Neural progenitor cell (in vitro differentiated cells): ENCODE measurements around the gene MYL3. TPM values are rescaled to one million over a fixed set of nuclear protein-coding genes. Genes with fewer than 3 reads are reported as not detected.

Source experiments
- DNase-seq: peaks from one replicate; pipeline ENCODE4 v3.0.0-alpha.2; 2016; ENCODE audit warnings: low spot score
- H2AFZ ChIP-seq: fragments of 200-600 bp; sonication (generic); replicated peaks from 2 replicates; pipeline ENCODE4 v1.6.1; 2016; ENCODE audit warnings: antibody characterized with exemption
- H3F3A ChIP-seq: fragments of 200-600 bp; sonication (generic); 2 replicates; pipeline ENCODE4 v1.6.1; 2016; ENCODE audit warnings: antibody characterized with exemption, low read depth
- H3K27ac ChIP-seq: fragments of 200-600 bp; sonication (generic); 2 replicates; pipeline ENCODE4 v1.5.1; 2016; ENCODE audit warnings: mild to moderate bottlenecking
- H3K27me3 ChIP-seq: fragments of 200-600 bp; sonication (generic); 2 replicates; pipeline ENCODE4 v1.6.1; 2016; ENCODE audit warnings: mild to moderate bottlenecking, moderate library complexity
- H3K36me3 ChIP-seq: fragments of 200-600 bp; sonication (generic); 2 replicates; pipeline ENCODE4 v1.5.1; 2016
- H3K4me1 ChIP-seq: fragments of 200-600 bp; sonication (generic); 2 replicates; pipeline ENCODE4 v1.6.1; 2016; ENCODE audit warnings: mixed run types
- H3K4me2 ChIP-seq: fragments of 200-600 bp; sonication (generic); 2 replicates; pipeline ENCODE4 v1.6.1; 2016
- H3K4me3 ChIP-seq: fragments of 200-600 bp; sonication (generic); 2 replicates; pipeline ENCODE4 v1.5.1; 2016
- H3K79me2 ChIP-seq: fragments of 200-600 bp; sonication (generic); 2 replicates; pipeline ENCODE4 v1.6.1; 2016; ENCODE audit warnings: low read depth
- H3K9ac ChIP-seq: fragments of 200-600 bp; sonication (generic); 2 replicates; pipeline ENCODE4 v1.6.1; 2016
- H3K9me3 ChIP-seq: fragments of 200-600 bp; sonication (generic); 2 replicates; pipeline ENCODE4 v1.5.1; 2016; ENCODE audit warnings: low read depth
- H4K20me1 ChIP-seq: fragments of 200-600 bp; sonication (generic); 2 replicates; pipeline ENCODE4 v1.6.1; 2016; ENCODE audit warnings: low read depth
- H3K27ac Mint-ChIP-seq: 3 replicates; pipeline ENCODE4 v1.8.0; 2021; ENCODE audit warnings: mixed read lengths
- H3K27me3 Mint-ChIP-seq: 2 replicates; pipeline ENCODE4 v1.8.0; 2022; ENCODE audit warnings: low read depth, mild to moderate bottlenecking, inconsistent platforms, moderate library complexity, mixed read lengths; ENCODE audit not compliant: insufficient read depth
- H3K36me3 Mint-ChIP-seq: 3 replicates; pipeline ENCODE4 v1.8.0; 2021; ENCODE audit warnings: mixed read lengths
- H3K4me1 Mint-ChIP-seq: 3 replicates; pipeline ENCODE4 v1.8.0; 2021; ENCODE audit warnings: mixed read lengths
- H3K4me3 Mint-ChIP-seq: 3 replicates; pipeline ENCODE4 v1.8.0; 2021; ENCODE audit warnings: mild to moderate bottlenecking, moderate library complexity, mixed read lengths
- H3K9me3 Mint-ChIP-seq: 3 replicates; pipeline ENCODE4 v1.8.0; 2020; ENCODE audit warnings: mixed read lengths
- EZH2 ChIP-seq: fragments of 200-600 bp; sonication (generic); IDR thresholded peaks from 2 replicates; pipeline ENCODE4 v1.6.1; 2017; ENCODE audit warnings: antibody characterized with exemption, mild to moderate bottlenecking, moderate library complexity
- EZH2phosphoT487 ChIP-seq: fragments of 200-600 bp; sonication (generic); IDR thresholded peaks from 2 replicates; pipeline ENCODE4 v1.6.1; 2017; ENCODE audit warnings: antibody characterized with exemption
- total RNA-seq: library from RNA; depleted of rRNA; stranded (reverse); fragments of >200 nt; gene quantifications from 2 replicates; pipeline ENCODE4 v1.2.3, GENCODE V29; 2015; ENCODE audit warnings: low replicate concordance
- TF ChIP-seq, protein P1 (sequence below): fragments of 200-600 bp; sonication (generic); IDR thresholded peaks from 2 replicates; pipeline ENCODE4 v1.5.1; 2017; ENCODE audit warnings: antibody characterized with exemption, mild to moderate bottlenecking

MYL3 gene
- total RNA-seq, 1 donor from 2014 or later: not detected

DNA sequence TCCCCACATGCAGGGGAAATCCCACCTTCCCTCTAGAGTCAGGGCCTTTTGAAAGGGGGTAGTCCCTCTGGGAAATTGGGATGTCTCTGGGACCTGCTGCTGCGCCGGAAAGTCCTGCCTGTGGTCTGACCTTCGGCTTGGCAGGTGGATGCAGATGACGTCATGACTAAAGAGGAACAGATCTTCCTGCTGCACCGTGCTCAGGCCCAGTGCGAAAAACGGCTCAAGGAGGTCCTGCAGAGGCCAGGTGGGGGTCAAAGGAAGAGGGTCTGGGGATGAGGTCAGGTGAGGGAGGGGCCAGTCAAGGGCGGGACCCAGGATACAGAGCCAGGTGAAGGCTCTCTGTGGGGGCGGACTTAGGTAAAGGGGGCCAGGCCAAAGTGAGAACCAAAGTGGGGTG, 30.5 kb upstream of the MYL3 start:
- no peaks in the 10 kb centered on the region for H3K36me3 Mint-ChIP-seq
- Histone ChIP-seq H3K79me2 (no peaks in the 10 kb centered on the region), H3F3A (no peaks in the 10 kb centered on the region), H3K9ac (no peak overlapping the region), H3K9me3 (no peaks in the 10 kb centered on the region), H3K4me3 (no peak overlapping the region), H4K20me1 (no peaks in the 10 kb centered on the region), H3K27ac (no peak overlapping the region), H2AFZ (no peak overlapping the region), H3K36me3 (no peaks in the 10 kb centered on the region), H3K4me2 (no peak overlapping the region), H3K27me3 (peaks cover 80% of the 10 kb centered on the region), H3K4me1 (peaks cover 4% of the 10 kb centered on the region)
- TF ChIP-seq EZH2: no peak
- TF ChIP-seq EZH2phosphoT487: no peak
- TF ChIP-seq, protein P1, sequence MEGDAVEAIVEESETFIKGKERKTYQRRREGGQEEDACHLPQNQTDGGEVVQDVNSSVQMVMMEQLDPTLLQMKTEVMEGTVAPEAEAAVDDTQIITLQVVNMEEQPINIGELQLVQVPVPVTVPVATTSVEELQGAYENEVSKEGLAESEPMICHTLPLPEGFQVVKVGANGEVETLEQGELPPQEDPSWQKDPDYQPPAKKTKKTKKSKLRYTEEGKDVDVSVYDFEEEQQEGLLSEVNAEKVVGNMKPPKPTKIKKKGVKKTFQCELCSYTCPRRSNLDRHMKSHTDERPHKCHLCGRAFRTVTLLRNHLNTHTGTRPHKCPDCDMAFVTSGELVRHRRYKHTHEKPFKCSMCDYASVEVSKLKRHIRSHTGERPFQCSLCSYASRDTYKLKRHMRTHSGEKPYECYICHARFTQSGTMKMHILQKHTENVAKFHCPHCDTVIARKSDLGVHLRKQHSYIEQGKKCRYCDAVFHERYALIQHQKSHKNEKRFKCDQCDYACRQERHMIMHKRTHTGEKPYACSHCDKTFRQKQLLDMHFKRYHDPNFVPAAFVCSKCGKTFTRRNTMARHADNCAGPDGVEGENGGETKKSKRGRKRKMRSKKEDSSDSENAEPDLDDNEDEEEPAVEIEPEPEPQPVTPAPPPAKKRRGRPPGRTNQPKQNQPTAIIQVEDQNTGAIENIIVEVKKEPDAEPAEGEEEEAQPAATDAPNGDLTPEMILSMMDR: no peak
- H3K4me3 Mint-ChIP-seq: peak overlapping the region; percentile 16
- no peaks in the 10 kb centered on the region for H3K9me3 Mint-ChIP-seq
- DNase-seq: no peak
- peak overlapping the region; percentile 47 for H3K27ac Mint-ChIP-seq
- H3K4me1 Mint-ChIP-seq: peaks cover 20% of the 10 kb centered on the region
- H3K27me3 Mint-ChIP-seq: peaks cover 12% of the 10 kb centered on the region

- H3K36me3 ChIP-seq: no peaks in the 10 kb centered on the region
- peak; percentile 21 for DNase-seq
- H3K27me3 Mint-ChIP-seq: peaks cover 12% of the 10 kb centered on the region
- no peak overlapping the region for H3K27ac Mint-ChIP-seq
- H3K9me3 Mint-ChIP-seq: no peaks in the 10 kb centered on the region
- H3K79me2 ChIP-seq: no peaks in the 10 kb centered on the region
- no peak overlapping the region for H3K9ac ChIP-seq
- H3K4me3 ChIP-seq: no peak overlapping the region
- H3K27me3 ChIP-seq: peaks cover 80% of the 10 kb centered on the region
- no peaks in the 10 kb centered on the region for H3K36me3 Mint-ChIP-seq
- H2AFZ ChIP-seq: no peak overlapping the region
- no peaks in the 10 kb centered on the region for H3K4me1 ChIP-seq
- H3K4me1 Mint-ChIP-seq: peaks cover 22% of the 10 kb centered on the region
- H3K9me3 ChIP-seq: no peaks in the 10 kb centered on the region
- no peaks in the 10 kb centered on the region for H4K20me1 ChIP-seq
- H3K4me3 Mint-ChIP-seq: peak overlapping the region; percentile 84
- no peaks in the 10 kb centered on the region for H3F3A ChIP-seq
- no peak for TF ChIP-seq EZH2phosphoT487
- TF ChIP-seq EZH2: no peak
- TF ChIP-seq, protein P1: no peak
- H3K27ac ChIP-seq: no peak overlapping the region
- H3K4me2 ChIP-seq: peak overlapping the region; percentile 74
Observed at GRCh38 chr3:46893146-46893748, 30.0 kb upstream of the MYL3 start.

DNA sequence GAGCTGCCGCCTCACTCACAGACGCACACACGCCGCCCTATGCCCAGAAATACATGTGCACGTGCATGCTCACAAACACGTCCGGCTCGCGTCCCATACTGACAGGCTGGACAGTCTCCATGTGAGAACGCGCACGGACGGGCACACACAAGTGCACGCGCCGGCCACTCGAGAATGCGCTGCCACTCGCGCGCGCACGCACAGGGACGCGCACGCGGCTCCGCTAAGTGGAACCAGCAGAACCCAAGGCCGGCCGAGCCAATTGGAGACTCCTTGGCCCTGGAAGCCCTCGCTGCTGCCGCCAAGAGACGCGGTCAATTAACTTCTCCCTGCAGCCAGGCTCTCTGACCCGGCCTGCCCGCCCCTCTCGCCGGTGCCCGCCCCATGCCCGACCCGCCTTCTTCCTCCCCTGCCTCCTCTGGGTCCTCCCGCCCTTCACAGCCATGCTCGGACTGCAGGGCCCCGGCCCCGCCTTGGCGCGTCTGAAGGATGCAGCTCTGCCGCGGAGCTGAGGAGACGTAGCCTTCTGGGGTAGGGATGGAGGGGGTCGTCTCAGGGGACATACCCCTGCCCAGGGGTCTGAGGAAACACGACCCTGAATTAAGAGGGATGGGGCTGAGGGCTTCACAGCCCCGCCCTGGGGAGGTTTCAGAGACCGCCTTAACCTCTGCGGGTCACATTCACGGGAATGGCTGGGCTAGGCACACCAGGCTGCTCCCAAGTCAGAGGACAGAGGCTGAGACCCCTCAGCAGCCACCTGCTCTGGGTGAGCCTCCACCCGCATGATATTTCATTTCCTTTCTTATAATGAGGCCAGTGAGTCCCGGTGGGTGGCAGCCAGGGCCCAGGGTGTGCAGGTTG, 29.3 kb upstream of the MYL3 start:
- Histone ChIP-seq H3K4me1 (no peaks in the 10 kb centered on the region), H3K27ac (no peak overlapping the region), H3F3A (no peaks in the 10 kb centered on the region), H3K4me2 (peak overlapping the region; percentile 74), H2AFZ (peak overlapping the region; percentile 51), H3K9me3 (no peaks in the 10 kb centered on the region), H3K9ac (no peak overlapping the region), H3K4me3 (peak overlapping the region; percentile 40), H4K20me1 (no peaks in the 10 kb centered on the region), H3K36me3 (no peaks in the 10 kb centered on the region), H3K27me3 (peaks cover 80% of the 10 kb centered on the region), H3K79me2 (no peaks in the 10 kb centered on the region)
- peak; percentile 93 for DNase-seq
- TF ChIP-seq, protein P1: peak; percentile 26
- TF ChIP-seq EZH2phosphoT487 (peak; percentile 40), EZH2 (peak; percentile 40)
- peaks cover 25% of the 10 kb centered on the region for H3K4me1 Mint-ChIP-seq
- H3K36me3 Mint-ChIP-seq: no peaks in the 10 kb centered on the region
- H3K27me3 Mint-ChIP-seq: peaks cover 20% of the 10 kb centered on the region
- H3K9me3 Mint-ChIP-seq: no peaks in the 10 kb centered on the region
- no peak overlapping the region for H3K27ac Mint-ChIP-seq
- peak overlapping the region; percentile 84 for H3K4me3 Mint-ChIP-seq
